ENCODE data around the gene TMEM205.
"Not testable (repeated sequence)": the region's sequence is repeated elsewhere in the genome, so short reads cannot be mapped to it uniquely, and the experiment has no call there.

TMEM205 gene

GRCh38 chr19:11370744-11371143 lies 24.7 kb upstream of the TMEM205 start:
- no peak for DNase-seq

GRCh38 chr19:11367528-11367927 lies 21.5 kb upstream of the TMEM205 start:
- no peak for DNase-seq

- no peak for DNase-seq
These were observed 19.6 kb upstream of the TMEM205 start for GRCh38 chr19:11365557-11366117.

GRCh38 chr19:11364935-11365334 lies 18.9 kb upstream of the TMEM205 start:
- no peak for DNase-seq

GRCh38 chr19:11364296-11364904 lies 18.3 kb upstream of the TMEM205 start:
- no peak for DNase-seq

GRCh38 chr19:11363881-11364280 lies 17.8 kb upstream of the TMEM205 start:
- no peak for DNase-seq

GRCh38 chr19:11361771-11362731 lies 16.0 kb upstream of the TMEM205 start:
- DNase-seq, result no peak

- DNase-seq, result peak in 1 of 2 experiments; percentile 44
These were observed 15.1 kb upstream of the TMEM205 start for GRCh38 chr19:11361037-11361770.

- no peak for DNase-seq
These were observed 13.4 kb upstream of the TMEM205 start for GRCh38 chr19:11359421-11359820.

GRCh38 chr19:11356676-11357550 lies 10.8 kb upstream of the TMEM205 start:
- no peak for DNase-seq

GRCh38 chr19:11356074-11356397 lies 10.0 kb upstream of the TMEM205 start:
- DNase-seq, result no peak

GRCh38 chr19:11355160-11356073 lies 9.3 kb upstream of the TMEM205 start, which contains the start of gene PLPPR2:
Gene PLPPR2, plus strand, starts transcription at chr19:11355432. Its CDS starts 2,242 bp downstream, at chr19:11357674.
- DNase-seq, result peak; percentile 43 to 82

GRCh38 chr19:11354102-11354501 lies 8.0 kb upstream of the TMEM205 start:
- not testable (repeated sequence) for DNase-seq

GRCh38 chr19:11349171-11349570 lies 3.1 kb upstream of the TMEM205 start:
- DNase-seq, result no peak

- no peak for DNase-seq
These were observed 1.5 kb upstream of the TMEM205 start for GRCh38 chr19:11347546-11348039.

- DNase-seq, result no peak
These were observed 805 bp downstream of the TMEM205 start for GRCh38 chr19:11345122-11345803.

GRCh38 chr19:11342429-11342828 lies 3.6 kb downstream of the TMEM205 start:
- DNase-seq, result no peak

GRCh38 chr19:11340099-11340467 lies 6.0 kb downstream of the TMEM205 start:
- not testable (repeated sequence) for DNase-seq

GRCh38 chr19:11339254-11340098 lies 6.6 kb downstream of the TMEM205 start, which contains the start of gene RAB3D:
Gene RAB3D, minus strand, starts transcription at chr19:11339657. Its CDS starts 2,258 bp downstream, at chr19:11337399.
- peak; percentile 46 to 92 for DNase-seq

Measured in NCI-H526 (cell line).